Breast epithelium (tissue), 4 donors: Measurements from ENCODE around the gene SORL1. TPM values are rescaled to one million over a fixed set of nuclear protein-coding genes. Genes with fewer than 3 reads are reported as not detected.

ENCODE experiments used
- DNase-seq, 2 donors: peaks; one replicate each; pipeline ENCODE4 v3.0.0-alpha.2; 2019; ENCODE audit warnings: low spot score in 2 of 2
- H3K27ac ChIP-seq, 2 donors: fragments of 200-600 bp; sonication (generic) in 1 of 2; one replicate each; pipeline ENCODE4 v1.5.1; 2016 to 2019; ENCODE audit warnings: mild to moderate bottlenecking in 1 of 2
- H3K27me3 ChIP-seq, 2 donors: fragments of 200-600 bp; sonication (generic) in 1 of 2; one replicate each; pipeline versions ENCODE4 v1.5.1 to v1.6.0; 2017 to 2019; ENCODE audit warnings: control low read depth in 1 of 2, mild to moderate bottlenecking in 1 of 2
- H3K36me3 ChIP-seq: fragments of 200-600 bp; one replicate; pipeline ENCODE4 v1.5.1; 2019
- H3K4me1 ChIP-seq, 2 donors: fragments of 200-600 bp; sonication (generic); one replicate each; pipeline ENCODE4 v1.5.1; 2016 to 2019; ENCODE audit warnings: control low read depth in 1 of 2
- H3K4me3 ChIP-seq, 3 donors: fragments of 200-600 bp; sonication (generic); 1 replicate in 2 of 3; 2 replicates in 1 of 3; pipeline ENCODE4 v1.5.1; 2016 to 2019; ENCODE audit warnings: mild to moderate bottlenecking in 3 of 3, moderate library complexity in 2 of 3
- H3K9me3 ChIP-seq, 2 donors: fragments of 200-600 bp; sonication (generic) in 1 of 2; one replicate each; pipeline ENCODE4 v1.5.1; 2016 to 2019; ENCODE audit warnings: control low read depth in 1 of 2
- POLR2A ChIP-seq: fragments of 450-650 bp; IDR thresholded peaks from one replicate; pipeline ENCODE4 v1.6.1; 2016; ENCODE audit warnings: antibody characterized with exemption, mild to moderate bottlenecking, moderate library complexity
- POLR2AphosphoS5 ChIP-seq, 3 donors: sonication (generic); formaldehyde crosslinking; IDR thresholded peaks; one replicate each; pipeline ENCODE4 v1.6.1; 2017; ENCODE audit warnings: antibody characterized with exemption in 3 of 3
- intact Hi-C: fragments of 100-400 bp; cut with DNase I; formaldehyde crosslinking; loops from one replicate; pipeline ENCODE4 v1.15.1; 2023; ENCODE audit warnings: low total_unique reads
- total RNA-seq, 3 donors: library from RNA; depleted of rRNA; stranded (reverse); fragments of >200 nt; gene quantifications; one replicate each; pipeline ENCODE4 v1.1.0, GENCODE V29; 2016
- TF ChIP-seq, protein P1 (sequence below), 3 donors: fragments of 450-650 bp; IDR thresholded peaks; one replicate each; pipeline ENCODE4 v1.5.1; 2016 to 2017; ENCODE audit warnings: antibody characterized with exemption in 3 of 3, mild to moderate bottlenecking in 3 of 3, moderate library complexity in 3 of 3

SORL1 gene
- total RNA-seq, 3 donors from 2014 or later, result 3.5 to 64.0 (median 50.8) TPM

DNA sequence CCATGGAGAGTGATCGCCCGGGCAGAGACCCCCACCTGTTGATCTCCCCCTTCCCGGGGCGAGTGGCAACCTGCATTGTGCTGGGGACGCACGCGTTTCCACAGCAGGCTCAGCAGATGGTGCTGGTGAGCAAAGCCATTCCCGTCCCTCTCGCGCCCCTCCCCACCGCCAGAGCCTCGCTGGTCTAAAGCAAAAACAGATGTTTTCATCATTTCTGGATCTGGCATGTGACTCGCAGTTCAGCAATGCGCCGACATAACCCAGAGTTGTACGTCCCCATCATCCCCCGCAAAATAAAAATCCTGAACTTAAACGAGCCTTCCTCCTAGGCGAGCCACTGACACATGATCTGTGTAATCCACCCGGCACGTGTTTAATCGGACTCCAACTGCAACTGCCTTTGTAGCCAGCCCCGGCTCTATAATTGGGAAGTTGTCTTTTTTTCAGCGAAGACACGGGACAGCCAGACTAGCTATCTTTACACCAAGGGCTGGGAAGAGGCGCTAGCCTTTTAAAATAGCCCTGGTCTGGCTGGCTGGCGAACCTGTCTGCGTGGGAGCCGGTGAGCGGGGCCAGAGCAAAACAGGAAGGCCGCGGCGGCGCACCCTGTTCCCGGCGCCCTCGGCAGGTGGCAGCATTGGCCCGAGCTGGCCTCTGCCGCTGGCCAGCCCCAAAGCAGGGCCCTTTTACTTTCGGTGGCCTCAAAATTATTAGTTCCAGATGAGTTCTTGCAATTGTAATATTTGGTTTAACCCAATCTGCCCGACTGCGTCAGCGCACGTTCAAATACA, 203.6 kb downstream of the SORL1 start:
- peak overlapping the region; percentile 83 to 94 for H3K27ac ChIP-seq
- DNase-seq, result peak; percentile 80 to 89
- H3K27me3 ChIP-seq, result no peaks in the 10 kb centered on the region
- H3K4me3 ChIP-seq, result peak overlapping the region; percentile 35 to 67 (median 52)
- no peaks in the 10 kb centered on the region for H3K36me3 ChIP-seq
- intact Hi-C loops, result no loop called here
- TF ChIP-seq, protein P1, sequence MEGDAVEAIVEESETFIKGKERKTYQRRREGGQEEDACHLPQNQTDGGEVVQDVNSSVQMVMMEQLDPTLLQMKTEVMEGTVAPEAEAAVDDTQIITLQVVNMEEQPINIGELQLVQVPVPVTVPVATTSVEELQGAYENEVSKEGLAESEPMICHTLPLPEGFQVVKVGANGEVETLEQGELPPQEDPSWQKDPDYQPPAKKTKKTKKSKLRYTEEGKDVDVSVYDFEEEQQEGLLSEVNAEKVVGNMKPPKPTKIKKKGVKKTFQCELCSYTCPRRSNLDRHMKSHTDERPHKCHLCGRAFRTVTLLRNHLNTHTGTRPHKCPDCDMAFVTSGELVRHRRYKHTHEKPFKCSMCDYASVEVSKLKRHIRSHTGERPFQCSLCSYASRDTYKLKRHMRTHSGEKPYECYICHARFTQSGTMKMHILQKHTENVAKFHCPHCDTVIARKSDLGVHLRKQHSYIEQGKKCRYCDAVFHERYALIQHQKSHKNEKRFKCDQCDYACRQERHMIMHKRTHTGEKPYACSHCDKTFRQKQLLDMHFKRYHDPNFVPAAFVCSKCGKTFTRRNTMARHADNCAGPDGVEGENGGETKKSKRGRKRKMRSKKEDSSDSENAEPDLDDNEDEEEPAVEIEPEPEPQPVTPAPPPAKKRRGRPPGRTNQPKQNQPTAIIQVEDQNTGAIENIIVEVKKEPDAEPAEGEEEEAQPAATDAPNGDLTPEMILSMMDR (IDR thresholded peaks at IDR 0.05), result peak; percentile 71 to 89 (median 77)
- peak; percentile 64 to 84 (median 73) for TF ChIP-seq POLR2AphosphoS5 (IDR thresholded peaks at IDR 0.05)
- no peak for TF ChIP-seq POLR2A
- H3K4me1 ChIP-seq, result peaks cover 0 to 12% of the 10 kb centered on the region in 2 donors
- no peaks in the 10 kb centered on the region for H3K9me3 ChIP-seq

DNA sequence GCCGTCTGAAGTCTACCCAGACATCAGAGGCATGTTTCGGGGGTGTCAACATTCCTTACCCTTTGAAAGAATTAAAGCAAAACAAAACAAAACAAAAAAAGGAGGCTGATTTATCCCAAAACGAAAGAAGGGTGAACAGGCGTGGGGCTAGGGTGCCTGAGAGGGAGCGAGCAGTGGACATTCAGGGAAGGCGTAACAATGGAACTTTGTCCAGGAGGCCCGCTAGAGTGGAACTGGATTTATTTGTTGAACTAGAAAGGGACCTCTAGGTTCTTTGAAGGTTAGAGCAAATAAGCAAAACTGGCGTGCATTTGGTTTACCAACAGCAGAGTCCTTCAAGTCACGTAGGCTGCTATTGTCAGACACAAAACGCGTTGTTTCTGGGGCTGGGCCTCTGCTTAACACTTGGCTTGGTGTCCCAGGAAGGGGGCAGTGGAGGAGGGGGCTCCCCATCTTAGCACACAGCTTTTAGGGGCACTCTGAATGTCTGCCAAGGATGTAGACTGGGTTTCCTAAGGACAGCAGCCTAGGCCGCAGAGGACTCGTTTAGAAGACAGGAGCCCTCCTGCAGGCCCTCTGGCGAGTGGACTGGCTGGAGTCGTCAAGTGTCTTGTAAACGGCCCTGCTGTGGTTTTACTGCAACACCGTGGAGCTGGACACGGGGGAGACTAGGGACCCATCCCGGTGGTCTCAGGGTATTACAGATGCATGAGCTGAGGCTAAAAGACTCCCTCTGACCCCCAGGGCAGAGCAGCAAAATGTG, 204.4 kb downstream of the SORL1 start:
- no peaks in the 10 kb centered on the region for H3K27me3 ChIP-seq
- TF ChIP-seq, protein P1 (IDR thresholded peaks at IDR 0.05), result no peak
- TF ChIP-seq POLR2A (no peak), POLR2AphosphoS5 (IDR thresholded peaks at IDR 0.05) (no peak)
- H3K9me3 ChIP-seq, result no peaks in the 10 kb centered on the region
- H3K36me3 ChIP-seq, result no peaks in the 10 kb centered on the region
- peaks cover 0 to 12% of the 10 kb centered on the region in 2 donors for H3K4me1 ChIP-seq
- DNase-seq, result no peak
- peak overlapping the region; percentile 83 to 94 for H3K27ac ChIP-seq
- H3K4me3 ChIP-seq, result peak overlapping the region; percentile 35 to 67 (median 52)
- intact Hi-C loops, result no loop called here

DNA sequence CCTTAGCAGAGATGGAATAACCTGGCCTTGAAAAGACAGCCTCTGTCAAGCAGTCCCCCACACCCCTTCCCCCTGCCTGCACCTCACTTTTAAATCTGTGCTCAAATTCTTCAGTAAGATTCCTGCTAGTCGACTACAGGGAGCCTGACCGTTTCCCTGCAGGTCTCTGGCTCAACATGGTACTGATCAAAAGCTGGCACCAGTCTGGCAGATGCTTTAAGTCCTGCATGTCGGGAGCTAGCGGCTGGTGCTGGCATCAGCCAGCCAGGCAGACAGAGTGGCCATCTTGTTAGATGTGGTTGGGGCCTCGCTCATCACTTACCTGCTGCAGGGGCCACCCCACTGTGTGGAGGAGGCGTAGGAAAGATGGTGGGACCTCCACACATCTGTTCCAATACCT, 205.0 kb downstream of the SORL1 start:
- no peak overlapping the region for H3K4me3 ChIP-seq
- TF ChIP-seq POLR2AphosphoS5 (IDR thresholded peaks at IDR 0.05) (no peak), POLR2A (no peak)
- TF ChIP-seq, protein P1 (IDR thresholded peaks at IDR 0.05), result no peak

DNA sequence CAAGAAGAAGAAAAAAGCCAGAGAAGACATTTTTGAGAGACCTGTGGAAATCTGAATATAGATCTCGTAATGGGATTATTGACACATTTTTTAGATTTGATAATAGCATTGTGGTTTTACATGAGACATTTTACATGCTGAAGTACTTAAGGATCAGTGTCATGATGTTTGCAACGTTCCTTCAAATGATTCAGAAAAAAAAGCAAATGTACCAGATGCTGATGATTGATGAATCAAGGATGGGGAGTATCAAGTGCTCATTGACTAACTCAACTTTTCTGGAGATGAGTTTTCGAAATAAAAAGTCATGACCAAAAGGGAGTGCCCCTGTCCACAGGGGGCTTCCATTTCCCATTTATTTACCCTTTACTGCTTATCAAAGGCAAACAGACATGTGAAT, 207.7 kb downstream of the SORL1 start:
- TF ChIP-seq POLR2AphosphoS5 (IDR thresholded peaks at IDR 0.05), result no peak
- TF ChIP-seq, protein P1 (IDR thresholded peaks at IDR 0.05), result no peak
- no peak for TF ChIP-seq POLR2A
- no peaks in the 10 kb centered on the region for H3K9me3 ChIP-seq
- no peak overlapping the region for H3K4me3 ChIP-seq
- H3K27me3 ChIP-seq, result no peaks in the 10 kb centered on the region
- DNase-seq, result no peak
- H3K4me1 ChIP-seq, result peaks cover 0 to 12% of the 10 kb centered on the region in 2 donors
- H3K27ac ChIP-seq, result no peak overlapping the region
- intact Hi-C loops, result no loop called here
- no peaks in the 10 kb centered on the region for H3K36me3 ChIP-seq

More for the DNA sequence above, 205.0 kb downstream of the SORL1 start:
- H3K27ac ChIP-seq, result peak overlapping the region; percentile 83 to 94
- H3K9me3 ChIP-seq, result no peaks in the 10 kb centered on the region
- H3K36me3 ChIP-seq, result no peaks in the 10 kb centered on the region
- DNase-seq, result no peak
- H3K4me1 ChIP-seq, result peaks cover 0 to 12% of the 10 kb centered on the region in 2 donors
- H3K27me3 ChIP-seq, result no peaks in the 10 kb centered on the region
- intact Hi-C loops, result no loop called here
